Glutamatergic neuron (in vitro differentiated cells): ENCODE measurements around the gene PPP1R7. TPM values are rescaled to one million over a fixed set of nuclear protein-coding genes. Genes with fewer than 3 reads are reported as not detected.
"Not testable (repeated sequence)": the region's sequence is repeated elsewhere in the genome, so short reads cannot be mapped to it uniquely, and the experiment has no call there.

Experiments
- DNase-seq: peaks from one replicate; pipeline ENCODE4 v3.0.0; 2022
- H3K27ac Mint-ChIP-seq: one replicate; pipeline ENCODE4 v1.8.0; 2020; ENCODE audit warnings: mild to moderate bottlenecking, mixed read lengths, inconsistent platforms; ENCODE audit not compliant: unreplicated experiment
- H3K27me3 Mint-ChIP-seq: one replicate; pipeline ENCODE4 v1.8.0; 2020; ENCODE audit warnings: mild to moderate bottlenecking, moderate library complexity, mixed read lengths, inconsistent platforms; ENCODE audit not compliant: unreplicated experiment
- H3K36me3 Mint-ChIP-seq: one replicate; pipeline ENCODE4 v1.8.0; 2020; ENCODE audit warnings: mild to moderate bottlenecking, mixed read lengths, inconsistent platforms; ENCODE audit not compliant: unreplicated experiment
- H3K4me1 Mint-ChIP-seq: one replicate; pipeline ENCODE4 v1.8.0; 2020; ENCODE audit warnings: mild to moderate bottlenecking, low read depth, mixed read lengths, inconsistent platforms; ENCODE audit not compliant: unreplicated experiment
- H3K4me3 Mint-ChIP-seq: one replicate; pipeline ENCODE4 v1.8.0; 2020; ENCODE audit warnings: mild to moderate bottlenecking, mixed read lengths, inconsistent platforms; ENCODE audit not compliant: unreplicated experiment
- H3K9me3 Mint-ChIP-seq: one replicate; pipeline ENCODE4 v1.8.0; 2020; ENCODE audit warnings: mild to moderate bottlenecking, moderate library complexity, mixed read lengths, inconsistent platforms; ENCODE audit not compliant: unreplicated experiment
- CTCF ChIP-seq: fragments of 200-600 bp; sonication (generic); IDR thresholded peaks from one replicate; pipeline ENCODE4 v1.5.0; 2021; ENCODE audit not compliant: partially characterized antibody, unreplicated experiment
- total RNA-seq: library from RNA; stranded (reverse); fragmentation: NEBNext Ultra II Directional; extraction: Animal tissue kit (Norgen Biotek cat#: 25700); gene quantifications from one replicate; pipeline ENCODE4 v1.2.1, GENCODE V29; 2021; ENCODE audit not compliant: unreplicated experiment

Gene PPP1R7
- total RNA-seq, 1 donor from 2014 or later: 53.9 TPM

- H3K9me3 Mint-ChIP-seq: peaks cover 3% of the 10 kb centered on the region
- no peak for TF ChIP-seq CTCF
- H3K27me3 Mint-ChIP-seq: no peaks in the 10 kb centered on the region
- H3K4me1 Mint-ChIP-seq: no peaks in the 10 kb centered on the region
- H3K36me3 Mint-ChIP-seq: no peaks in the 10 kb centered on the region
- H3K27ac Mint-ChIP-seq: no peak overlapping the region
- H3K4me3 Mint-ChIP-seq: no peak overlapping the region
- no peak for DNase-seq
Observed at GRCh38 chr2:241190291-241190981, 40.2 kb downstream of the PPP1R7 start.

- Mint-ChIP-seq H3K4me3 (no peak overlapping the region), H3K27ac (no peak overlapping the region), H3K4me1 (no peaks in the 10 kb centered on the region), H3K36me3 (no peaks in the 10 kb centered on the region), H3K27me3 (no peaks in the 10 kb centered on the region), H3K9me3 (peaks cover 2% of the 10 kb centered on the region)
- TF ChIP-seq CTCF: no peak
- DNase-seq: no peak
Observed at GRCh38 chr2:241191081-241191480, 40.8 kb downstream of the PPP1R7 start.

- no peaks in the 10 kb centered on the region for H3K27me3 Mint-ChIP-seq
- no peak overlapping the region for H3K4me3 Mint-ChIP-seq
- H3K27ac Mint-ChIP-seq: no peak overlapping the region
- H3K36me3 Mint-ChIP-seq: no peaks in the 10 kb centered on the region
- no peak for DNase-seq
- H3K9me3 Mint-ChIP-seq: peaks cover 5% of the 10 kb centered on the region
- H3K4me1 Mint-ChIP-seq: peaks cover 3% of the 10 kb centered on the region
- no peak for TF ChIP-seq CTCF
Observed at GRCh38 chr2:241193271-241193670, 43.0 kb downstream of the PPP1R7 start.

- Mint-ChIP-seq H3K36me3 (no peaks in the 10 kb centered on the region), H3K4me3 (no peak overlapping the region), H3K27me3 (no peaks in the 10 kb centered on the region), H3K27ac (no peak overlapping the region), H3K4me1 (peaks cover 3% of the 10 kb centered on the region), H3K9me3 (peaks cover 5% of the 10 kb centered on the region)
- no peak for TF ChIP-seq CTCF
- DNase-seq: no peak
Observed at GRCh38 chr2:241194811-241195210, 44.5 kb downstream of the PPP1R7 start.

- TF ChIP-seq CTCF: no peak
- Mint-ChIP-seq H3K9me3 (peaks cover 5% of the 10 kb centered on the region), H3K4me3 (no peak overlapping the region), H3K27me3 (no peaks in the 10 kb centered on the region), H3K27ac (no peak overlapping the region), H3K36me3 (no peaks in the 10 kb centered on the region), H3K4me1 (peaks cover 3% of the 10 kb centered on the region)
- DNase-seq: no peak
Observed at GRCh38 chr2:241195506-241196130, 45.4 kb downstream of the PPP1R7 start.

GRCh38 chr2:241197246-241197645 is 47.0 kb downstream of the PPP1R7 start:
- not testable (repeated sequence) for H3K4me1 Mint-ChIP-seq, H3K4me3 Mint-ChIP-seq, H3K27me3 Mint-ChIP-seq, H3K27ac Mint-ChIP-seq, DNase-seq, H3K36me3 Mint-ChIP-seq, H3K9me3 Mint-ChIP-seq
